GM18867 (cell line): ENCODE results near the gene CAMK2B.

ENCODE experiments used
- ATAC-seq: cut with Tn5 transposase; IDR thresholded peaks from one replicate; pipeline ENCODE4 v1.9.1; 2021; ENCODE audit warnings: mild to moderate bottlenecking, moderate library complexity; ENCODE audit not compliant: unreplicated experiment

The CAMK2B gene

GRCh38 chr7:44275957-44276570 is 49.3 kb downstream of the CAMK2B start:
- no peak for ATAC-seq

- no peak for ATAC-seq
Measured at GRCh38 chr7:44275146-44275545, 50.2 kb downstream of the CAMK2B start.

- ATAC-seq, result no peak
Measured at GRCh38 chr7:44274623-44274975, 50.8 kb downstream of the CAMK2B start.

- peak; percentile 56 for ATAC-seq
Measured at GRCh38 chr7:44273681-44274622, 51.4 kb downstream of the CAMK2B start.

- ATAC-seq, result no peak
Measured at GRCh38 chr7:44272981-44273380, 52.4 kb downstream of the CAMK2B start.

GRCh38 chr7:44272456-44272855 is 52.9 kb downstream of the CAMK2B start:
- ATAC-seq, result no peak

- ATAC-seq, result no peak
Measured at GRCh38 chr7:44269943-44270493, 55.4 kb downstream of the CAMK2B start.

- no peak for ATAC-seq
Measured at GRCh38 chr7:44269417-44269816, 56.0 kb downstream of the CAMK2B start.

- ATAC-seq, result no peak
Measured at GRCh38 chr7:44268671-44269070, 56.7 kb downstream of the CAMK2B start.

GRCh38 chr7:44267719-44268421 is 57.5 kb downstream of the CAMK2B start:
- no peak for ATAC-seq

GRCh38 chr7:44267178-44267577 is 58.2 kb downstream of the CAMK2B start:
- ATAC-seq, result no peak

GRCh38 chr7:44266526-44266925 is 58.9 kb downstream of the CAMK2B start:
- ATAC-seq, result no peak

GRCh38 chr7:44265728-44266127 is 59.7 kb downstream of the CAMK2B start:
- ATAC-seq, result no peak

- no peak for ATAC-seq
Measured at GRCh38 chr7:44264221-44264931, 61.0 kb downstream of the CAMK2B start.

GRCh38 chr7:44263326-44264082 is 61.9 kb downstream of the CAMK2B start:
- no peak for ATAC-seq

- ATAC-seq, result no peak
Measured at GRCh38 chr7:44262031-44262430, 63.4 kb downstream of the CAMK2B start.

GRCh38 chr7:44261240-44261639 is 64.2 kb downstream of the CAMK2B start:
- ATAC-seq, result no peak

GRCh38 chr7:44259547-44260457 is 65.6 kb downstream of the CAMK2B start:
- no peak for ATAC-seq
